ENCODE measurements around the gene PDGFRB. TPM values are rescaled to one million over a fixed set of nuclear protein-coding genes. Genes with fewer than 3 reads are reported as not detected.

The PDGFRB gene
- total RNA-seq, 2 experiments from 2014 or later: 0.58 to 0.74 TPM

GRCh38 chr5:150121448-150122157 lies 34.0 kb downstream of the PDGFRB start:
- ChIA-PET CTCF (interaction anchor here (1.0 to 1.3 kb wide), 3 partner anchors 10 to 109 kb away, joined by 3 read pairs; no protein-coding TSS in a partner anchor), POLR2A (no interaction called here)
- no peaks in the 10 kb centered on the region for H3K36me3 Mint-ChIP-seq (ENCODE audit: low read depth)
- no peaks in the 10 kb centered on the region for H3K27me3 Mint-ChIP-seq
- TF ChIP-seq CTCF (IDR thresholded peaks at IDR 0.05): no peak
- H3K9me3 Mint-ChIP-seq: no peaks in the 10 kb centered on the region
- no peak overlapping the region for H3K4me3 Mint-ChIP-seq
- no peaks in the 10 kb centered on the region for H3K4me1 Mint-ChIP-seq (ENCODE audit: low read depth)
- ATAC-seq (no peak), DNase-seq (no peak)
- H3K27ac Mint-ChIP-seq: no peak overlapping the region
- intact Hi-C loops (cut with micrococcal nuclease): no loop called here

GRCh38 chr5:150120617-150121447 lies 34.8 kb downstream of the PDGFRB start:
- no peaks in the 10 kb centered on the region for H3K9me3 Mint-ChIP-seq
- no peak overlapping the region for H3K4me3 Mint-ChIP-seq
- H3K27me3 Mint-ChIP-seq: no peaks in the 10 kb centered on the region
- H3K27ac Mint-ChIP-seq: no peak overlapping the region
- CTCF ChIA-PET: interaction anchor here (0.7 kb wide), 1 partner anchor 10 kb away, joined by 3 read pairs; no protein-coding TSS in a partner anchor
- DNase-seq: no peak
- H3K4me1 Mint-ChIP-seq (ENCODE audit: low read depth): no peaks in the 10 kb centered on the region
- TF ChIP-seq CTCF (IDR thresholded peaks at IDR 0.05): no peak
- H3K36me3 Mint-ChIP-seq (ENCODE audit: low read depth): no peaks in the 10 kb centered on the region
- ATAC-seq: no peak
- POLR2A ChIA-PET: no interaction called here
- intact Hi-C loops (cut with micrococcal nuclease): no loop called here

- Mint-ChIP-seq H3K9me3 (no peaks in the 10 kb centered on the region), H3K4me3 (no peak overlapping the region), H3K36me3 (ENCODE audit: low read depth) (no peaks in the 10 kb centered on the region), H3K27me3 (no peaks in the 10 kb centered on the region), H3K4me1 (ENCODE audit: low read depth) (no peaks in the 10 kb centered on the region), H3K27ac (no peak overlapping the region)
- TF ChIP-seq CTCF (IDR thresholded peaks at IDR 0.05): no peak
- no peak for ATAC-seq
- ChIA-PET CTCF (no interaction called here), POLR2A (no interaction called here)
- DNase-seq: no peak
- intact Hi-C loops (cut with micrococcal nuclease): no loop called here
Measured at GRCh38 chr5:150120062-150120441, 35.6 kb downstream of the PDGFRB start.

- Mint-ChIP-seq H3K27ac (no peak overlapping the region), H3K9me3 (no peaks in the 10 kb centered on the region), H3K36me3 (ENCODE audit: low read depth) (no peaks in the 10 kb centered on the region), H3K27me3 (no peaks in the 10 kb centered on the region), H3K4me1 (ENCODE audit: low read depth) (no peaks in the 10 kb centered on the region), H3K4me3 (no peak overlapping the region)
- intact Hi-C loops (cut with micrococcal nuclease): no loop called here
- TF ChIP-seq CTCF (IDR thresholded peaks at IDR 0.05): no peak
- ChIA-PET CTCF (no interaction called here), POLR2A (no interaction called here)
- no peak for DNase-seq
- ATAC-seq: no peak
Measured at GRCh38 chr5:150119421-150120061, 36.1 kb downstream of the PDGFRB start.

Measured in activated CD8-positive, alpha-beta T cell treated with anti-CD3 and anti-CD28 coated beads for 36 hours (primary cell).